MM.1S (cell line): Measurements from ENCODE around the gene CCIN.

Experiments
- DNase-seq: peaks from one replicate; pipeline ENCODE4 v3.0.0-alpha.2; 2015
- H2AFZ ChIP-seq: fragments of 300-600 bp; sonication (generic); 2 replicates; pipeline ENCODE4 v1.6.0; 2016; ENCODE audit warnings: antibody characterized with exemption, low read length
- H3F3A ChIP-seq: fragments of 300-600 bp; sonication (generic); 2 replicates; pipeline ENCODE4 v1.6.1; 2016; ENCODE audit warnings: mild to moderate bottlenecking, antibody characterized with exemption, low read length, moderate library complexity, mixed read lengths; ENCODE audit not compliant: insufficient read depth
- H3K27ac ChIP-seq: fragments of 300-600 bp; sonication (generic); 2 replicates; pipeline ENCODE4 v1.5.1; 2016; ENCODE audit warnings: mild to moderate bottlenecking, low read length
- H3K27me3 ChIP-seq: fragments of 300-600 bp; sonication (generic); replicated peaks from 2 replicates; pipeline ENCODE4 v1.6.0; 2016; ENCODE audit warnings: low read length; ENCODE audit not compliant: insufficient read depth
- H3K36me3 ChIP-seq: fragments of 300-600 bp; sonication (generic); replicated peaks from 2 replicates; pipeline ENCODE4 v1.6.1; 2016; ENCODE audit warnings: mild to moderate bottlenecking, low read length, mixed read lengths; ENCODE audit not compliant: insufficient read depth
- H3K4me1 ChIP-seq: fragments of 300-600 bp; sonication (generic); 2 replicates; pipeline ENCODE4 v1.6.1; 2016; ENCODE audit warnings: low read length, mixed read lengths
- H3K4me2 ChIP-seq: fragments of 300-600 bp; sonication (generic); 2 replicates; pipeline ENCODE4 v1.6.0; 2016; ENCODE audit warnings: low read depth, low read length
- H3K4me3 ChIP-seq: fragments of 300-600 bp; sonication (generic); 2 replicates; pipeline ENCODE4 v1.5.1; 2016; ENCODE audit warnings: low read length, mixed read lengths
- H3K79me2 ChIP-seq: fragments of 300-600 bp; sonication (generic); 2 replicates; pipeline ENCODE4 v1.6.1; 2016; ENCODE audit warnings: mixed run types, low read length, mixed read lengths
- H3K9ac ChIP-seq: fragments of 300-600 bp; sonication (generic); 2 replicates; pipeline ENCODE4 v1.6.1; 2016; ENCODE audit warnings: low read length, mixed read lengths
- H3K9me2 ChIP-seq: fragments of 300-600 bp; sonication (generic); replicated peaks from 2 replicates; pipeline ENCODE4 v1.6.1; 2016; ENCODE audit warnings: mild to moderate bottlenecking, low read length, mixed read lengths; ENCODE audit not compliant: insufficient read depth
- H3K9me3 ChIP-seq: fragments of 300-600 bp; sonication (generic); replicated peaks from 2 replicates; pipeline ENCODE4 v1.6.1; 2016; ENCODE audit warnings: mild to moderate bottlenecking, low read length, mixed read lengths; ENCODE audit not compliant: insufficient read depth
- H4K20me1 ChIP-seq: fragments of 300-600 bp; sonication (generic); 2 replicates; pipeline ENCODE4 v1.6.1; 2016; ENCODE audit warnings: mild to moderate bottlenecking, low read length, moderate library complexity, mixed read lengths; ENCODE audit not compliant: insufficient read depth
- CTCF ChIP-seq: fragments of 300-600 bp; sonication (generic); IDR thresholded peaks from 2 replicates; pipeline ENCODE4 v1.5.1; 2016; ENCODE audit warnings: antibody characterized with exemption, low read length, mixed read lengths
- EZH2 ChIP-seq: fragments of 300-600 bp; sonication (generic); optimal IDR thresholded peaks from 2 replicates; pipeline ENCODE3; 2017; ENCODE audit warnings: low read depth, mild to moderate bottlenecking, antibody characterized with exemption, low read length, mixed read lengths
- EZH2phosphoT487 ChIP-seq: fragments of 300-600 bp; sonication (generic); IDR thresholded peaks from 2 replicates; pipeline ENCODE4 v1.6.1; 2018; ENCODE audit warnings: antibody characterized with exemption, low read length

Gene CCIN

GRCh38 chr9:36149197-36149596, 20.0 kb upstream of the CCIN start:
- no peaks in the 10 kb centered on the region for H3K36me3 ChIP-seq
- peak overlapping the region; percentile 58; the same call in 1 of the 2 replicates for H3K9ac ChIP-seq
- peaks cover 66% of the 10 kb centered on the region for H3K4me1 ChIP-seq
- no peak overlapping the region for H2AFZ ChIP-seq
- no peak overlapping the region; the same call in 1 of the 2 replicates for H3K4me3 ChIP-seq
- no peaks in the 10 kb centered on the region for H4K20me1 ChIP-seq
- DNase-seq: no peak
- peak overlapping the region; percentile 93 for H3K27ac ChIP-seq
- 0 out of 2 replicates have a peak, but pooled peaks cover 6% of the 10 kb centered on the region for H3K79me2 ChIP-seq
- no peaks in the 10 kb centered on the region for H3K9me3 ChIP-seq
- H3K9me2 ChIP-seq: no peaks in the 10 kb centered on the region
- H3F3A ChIP-seq: peaks cover 44% of the 10 kb centered on the region
- peak overlapping the region; percentile 82 for H3K4me2 ChIP-seq
- no peaks in the 10 kb centered on the region for H3K27me3 ChIP-seq
- TF ChIP-seq EZH2 (no peak), CTCF (no peak), EZH2phosphoT487 (no peak)

GRCh38 chr9:36150574-36151315, 18.4 kb upstream of the CCIN start:
- H3K4me3 ChIP-seq: peak overlapping the region; percentile 57
- DNase-seq: no peak

GRCh38 chr9:36151316-36152210, 17.6 kb upstream of the CCIN start:
- Histone ChIP-seq H3K27me3 (no peaks in the 10 kb centered on the region), H3K4me3 (peak overlapping the region; percentile 57), H4K20me1 (no peaks in the 10 kb centered on the region), H3F3A (peaks cover 46% of the 10 kb centered on the region), H3K4me2 (peak overlapping the region; percentile 94), H3K9me3 (no peaks in the 10 kb centered on the region), H2AFZ (peak overlapping the region; percentile 57), H3K79me2 (no peaks in the 10 kb centered on the region), H3K27ac (peak overlapping the region; percentile 94), H3K4me1 (peaks cover 52% of the 10 kb centered on the region), H3K9me2 (no peaks in the 10 kb centered on the region), H3K9ac (peak overlapping the region; percentile 84), H3K36me3 (no peaks in the 10 kb centered on the region)
- peak; percentile 94 for DNase-seq
- TF ChIP-seq CTCF: no peak
- no peak for TF ChIP-seq EZH2phosphoT487
- no peak for TF ChIP-seq EZH2

More at GRCh38 chr9:36150574-36151315, 18.4 kb upstream of the CCIN start:
- Histone ChIP-seq H3K9ac (peak overlapping the region; percentile 84), H3K4me2 (peak overlapping the region; percentile 94), H3K9me2 (no peaks in the 10 kb centered on the region), H3F3A (peaks cover 48% of the 10 kb centered on the region), H3K4me1 (peaks cover 52% of the 10 kb centered on the region), H4K20me1 (no peaks in the 10 kb centered on the region), H3K36me3 (no peaks in the 10 kb centered on the region), H3K9me3 (no peaks in the 10 kb centered on the region), H3K27me3 (no peaks in the 10 kb centered on the region), H2AFZ (no peak overlapping the region), H3K27ac (peak overlapping the region; percentile 94), H3K79me2 (0 out of 2 replicates have a peak, but pooled peaks cover 2% of the 10 kb centered on the region)
- TF ChIP-seq EZH2 (no peak), EZH2phosphoT487 (no peak), CTCF (no peak)
